Spinal cord (tissue), 10 donors: ENCODE data around the gene ALX3. TPM values are rescaled to one million over a fixed set of nuclear protein-coding genes. Genes with fewer than 3 reads are reported as not detected.

Experiments
- DNase-seq, 6 donors: peaks; one replicate each; pipeline versions ENCODE4 v3.0.0 to v3.0.0-alpha.2; 2013 to 2015; ENCODE audit warnings: low spot score in 6 of 6, low read depth in 4 of 6
- H3K27ac ChIP-seq: one replicate; pipeline ENCODE4 v1.5.1; 2013; ENCODE audit warnings: low read depth, low read length, control low read depth
- H3K27me3 ChIP-seq: one replicate; pipeline ENCODE4 v1.6.1; 2013; ENCODE audit warnings: low read length; ENCODE audit not compliant: control insufficient read depth, insufficient read depth
- H3K36me3 ChIP-seq: one replicate; pipeline ENCODE4 v1.6.1; 2013; ENCODE audit warnings: low read length; ENCODE audit not compliant: control insufficient read depth, insufficient read depth
- H3K4me1 ChIP-seq: one replicate; pipeline ENCODE4 v1.6.1; 2013; ENCODE audit warnings: low read length; ENCODE audit not compliant: control insufficient read depth, insufficient read depth
- H3K4me3 ChIP-seq: one replicate; pipeline ENCODE4 v1.5.1; 2013; ENCODE audit warnings: low read depth, low read length, control low read depth
- H3K9me3 ChIP-seq: one replicate; pipeline ENCODE4 v1.6.1; 2013; ENCODE audit warnings: low read length; ENCODE audit not compliant: control insufficient read depth, insufficient read depth
- WGBS: methylation state at CpG from one replicate; pipeline ENCODE4 v1.1.5; 2013; ENCODE audit warnings: missing lambda C conversion rate; ENCODE audit not compliant: insufficient coverage; 5-methylcytosine and 5-hydroxymethylcytosine counted together
- polyA plus RNA-seq, 2 donors: library from polyadenylated mRNA; unstranded; fragments of 120-200 nt; gene quantifications; one replicate each; pipeline ENCODE4 v1.2.1, GENCODE V29; 2013; ENCODE audit not compliant: insufficient read length in 2 of 2
- total RNA-seq, 2 donors: library from RNA; depleted of rRNA in 1 of 2; stranded (reverse); fragments of 120-200 nt in 1 of 2; fragments of >200 nt in 1 of 2; gene quantifications; one replicate each; pipeline versions ENCODE4 v1.2.3 to v1.2.4, GENCODE V29; 2013 to 2014
- donor health status: healthy.

ALX3 gene
- total and polyA plus RNA-seq, 4 donors: 1.8 TPM; not detected in 3

DNA sequence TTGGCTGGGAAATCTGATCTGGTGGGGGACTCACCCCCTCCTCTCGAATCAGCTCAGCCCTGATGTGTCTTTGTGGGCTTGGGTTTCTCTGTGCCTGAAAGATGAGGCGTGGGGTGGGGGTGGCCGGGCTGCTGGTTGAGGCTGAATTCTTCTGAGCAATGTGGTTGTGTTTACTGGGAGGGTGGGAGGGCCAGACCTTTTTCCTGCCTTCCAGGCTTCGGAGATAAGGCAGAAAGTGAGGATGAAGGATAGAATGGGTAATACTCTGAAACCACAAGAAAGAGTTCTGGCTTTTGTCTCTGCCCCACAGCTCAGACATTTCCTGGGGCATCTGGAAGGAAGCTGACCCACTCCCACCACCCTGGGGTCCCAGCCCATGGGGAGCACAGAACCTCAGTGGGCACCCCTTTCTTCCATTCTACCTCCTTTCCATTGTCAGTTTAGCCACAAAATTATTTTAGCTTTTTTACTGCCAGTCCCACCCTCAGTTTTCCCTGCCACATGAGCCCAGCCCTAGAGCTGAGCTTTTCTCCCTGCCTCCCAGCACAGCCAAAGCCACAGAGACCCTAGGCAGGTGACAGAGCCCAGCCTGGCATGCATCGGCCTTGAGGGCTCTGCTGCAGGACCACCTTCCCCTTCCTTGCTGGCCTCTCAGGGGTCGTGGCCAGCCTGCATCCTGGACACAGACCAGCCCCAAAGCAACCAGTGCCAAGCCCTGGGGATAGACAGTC is 11.2 kb downstream of the ALX3 start:
- Histone ChIP-seq H3K27me3 (no peaks in the 10 kb centered on the region), H3K4me1 (no peaks in the 10 kb centered on the region), H3K9me3 (no peaks in the 10 kb centered on the region), H3K4me3 (no peak overlapping the region), H3K36me3 (peaks cover 68% of the 10 kb centered on the region), H3K27ac (no peak overlapping the region)
- 82% methylated on average over 5 of the region's 6 CpGs for WGBS
- no peak for DNase-seq

- H3K4me1 ChIP-seq: no peaks in the 10 kb centered on the region
- H3K27me3 ChIP-seq: no peaks in the 10 kb centered on the region
- no peak for DNase-seq
- WGBS: no CpG with 5 or more reads among the region's 1 CpG
- no peak overlapping the region for H3K4me3 ChIP-seq
- no peaks in the 10 kb centered on the region for H3K9me3 ChIP-seq
- H3K36me3 ChIP-seq: peaks cover 75% of the 10 kb centered on the region
- H3K27ac ChIP-seq: no peak overlapping the region
Measured at GRCh38 chr1:110058591-110058990, 11.9 kb downstream of the ALX3 start.

DNA sequence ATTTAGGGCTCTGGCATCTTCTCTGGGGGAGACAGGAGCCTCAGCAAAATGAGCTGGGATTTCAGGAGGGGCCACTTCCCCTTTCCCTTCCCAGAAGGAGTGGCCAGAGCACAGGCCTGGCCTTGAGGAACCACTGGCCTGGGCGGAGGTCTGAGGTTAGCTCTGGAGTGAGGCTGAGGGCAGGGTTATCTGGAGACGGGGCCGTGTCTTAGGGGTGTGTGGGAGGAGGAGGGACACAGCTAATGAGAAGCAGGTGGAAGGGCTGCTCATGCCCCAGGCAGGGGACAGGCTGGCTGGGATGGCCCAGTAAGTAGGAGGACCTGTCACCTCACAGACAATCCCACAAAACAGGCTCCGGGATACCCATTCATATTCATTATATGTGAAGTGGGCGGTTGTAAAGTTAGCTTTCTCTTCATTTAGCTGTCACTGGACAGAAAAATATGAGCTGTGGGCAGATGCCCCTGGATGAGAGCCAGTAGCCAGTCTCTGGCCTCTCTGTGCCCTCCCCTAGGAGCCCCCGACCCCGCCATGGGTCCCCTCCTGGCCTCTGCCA is 12.4 kb downstream of the ALX3 start:
- Histone ChIP-seq H3K9me3 (no peaks in the 10 kb centered on the region), H3K27me3 (no peaks in the 10 kb centered on the region), H3K4me1 (no peaks in the 10 kb centered on the region), H3K4me3 (no peak overlapping the region), H3K36me3 (peaks cover 80% of the 10 kb centered on the region), H3K27ac (no peak overlapping the region)
- 78% methylated on average over 5 of the region's 7 CpGs for WGBS
- no peak for DNase-seq

DNA sequence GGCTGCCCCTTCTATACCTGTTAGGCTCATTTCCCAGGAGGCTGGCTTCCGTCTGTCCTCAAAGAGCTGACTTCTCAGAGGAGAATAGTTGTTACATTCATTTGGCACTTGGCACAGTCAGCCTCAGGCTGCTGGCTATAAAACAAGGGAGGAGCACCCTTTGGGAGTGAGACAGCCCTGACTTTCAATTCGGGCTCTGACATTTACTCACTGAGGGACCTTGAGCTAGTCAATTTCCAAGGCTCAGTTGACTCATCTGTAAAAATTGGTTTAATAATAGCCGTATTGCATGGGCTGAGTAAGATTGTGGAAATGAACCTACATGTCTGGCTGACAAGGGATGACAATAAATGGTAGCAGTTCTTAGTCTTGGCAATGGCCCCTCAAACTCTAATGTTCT is 13.7 kb downstream of the ALX3 start:
- WGBS: 65% methylated on average over 2 of the region's 3 CpGs
- Histone ChIP-seq H3K27ac (no peak overlapping the region), H3K36me3 (peaks cover 93% of the 10 kb centered on the region), H3K9me3 (no peaks in the 10 kb centered on the region), H3K4me1 (no peaks in the 10 kb centered on the region), H3K27me3 (no peaks in the 10 kb centered on the region), H3K4me3 (no peak overlapping the region)
- DNase-seq: no peak

DNA sequence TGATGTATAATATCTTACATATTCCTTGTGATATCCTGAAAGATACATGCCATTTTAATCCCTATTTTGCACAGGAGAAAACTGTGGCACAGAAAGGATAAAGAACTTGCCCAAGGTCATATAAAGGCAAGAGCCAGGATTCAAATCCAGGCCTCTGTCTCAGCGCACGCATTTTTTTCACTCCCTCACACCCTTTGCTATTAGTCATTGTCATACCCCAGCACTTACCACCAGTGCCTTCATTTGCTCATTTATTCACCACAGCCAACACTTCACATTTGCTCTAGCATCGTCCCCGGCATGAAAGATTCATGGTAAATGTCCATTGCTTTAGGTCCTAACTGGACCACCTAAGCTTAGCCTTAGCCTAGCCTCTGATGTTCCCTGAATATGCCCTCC is 14.2 kb downstream of the ALX3 start:
- peaks cover 94% of the 10 kb centered on the region for H3K36me3 ChIP-seq
- 80% methylated on average over 4 of the region's 4 CpGs for WGBS
- no peaks in the 10 kb centered on the region for H3K27me3 ChIP-seq
- DNase-seq: no peak
- H3K9me3 ChIP-seq: no peaks in the 10 kb centered on the region
- H3K4me1 ChIP-seq: no peaks in the 10 kb centered on the region
- H3K27ac ChIP-seq: no peak overlapping the region
- no peak overlapping the region for H3K4me3 ChIP-seq

- H3K36me3 ChIP-seq: peaks cover 93% of the 10 kb centered on the region
- 86% methylated on average over 2 of the region's 5 CpGs for WGBS
Measured at GRCh38 chr1:110055493-110056284, 14.8 kb downstream of the ALX3 start.

DNA sequence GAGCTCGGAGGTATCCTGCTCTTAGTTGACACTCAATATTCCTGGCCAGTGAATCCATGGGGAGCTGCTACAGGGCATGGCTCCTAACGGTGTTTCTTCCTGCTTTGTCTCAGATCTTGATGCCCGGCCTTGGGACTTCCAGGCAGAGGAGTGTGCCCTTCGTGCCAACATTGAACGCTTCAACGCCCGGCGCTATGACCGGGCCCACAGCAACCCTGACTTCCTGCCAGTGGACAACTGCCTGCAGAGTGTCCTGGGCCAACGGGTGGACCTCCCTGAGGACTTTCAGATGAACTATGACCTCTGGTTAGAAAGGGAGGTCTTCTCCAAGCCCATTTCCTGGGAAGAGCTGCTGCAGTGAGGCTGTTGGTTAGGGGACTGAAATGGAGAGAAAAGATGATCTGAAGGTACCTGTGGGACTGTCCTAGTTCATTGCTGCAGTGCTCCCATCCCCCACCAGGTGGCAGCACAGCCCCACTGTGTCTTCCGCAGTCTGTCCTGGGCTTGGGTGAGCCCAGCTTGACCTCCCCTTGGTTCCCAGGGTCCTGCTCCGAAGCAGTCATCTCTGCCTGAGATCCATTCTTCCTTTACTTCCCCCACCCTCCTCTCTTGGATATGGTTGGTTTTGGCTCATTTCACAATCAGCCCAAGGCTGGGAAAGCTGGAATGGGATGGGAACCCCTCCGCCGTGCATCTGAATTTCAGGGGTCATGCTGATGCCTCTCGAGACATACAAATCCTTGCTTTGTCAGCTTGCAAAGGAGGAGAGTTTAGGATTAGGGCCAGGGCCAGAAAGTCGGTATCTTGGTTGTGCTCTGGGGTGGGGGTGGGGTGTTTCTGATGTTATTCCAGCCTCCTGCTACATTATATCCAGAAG is 16.7 kb downstream of the ALX3 start:
- Histone ChIP-seq H3K27ac (no peak overlapping the region), H3K4me3 (no peak overlapping the region), H3K9me3 (no peaks in the 10 kb centered on the region), H3K4me1 (no peaks in the 10 kb centered on the region), H3K36me3 (peaks cover 97% of the 10 kb centered on the region), H3K27me3 (no peaks in the 10 kb centered on the region)
- peak in 2 of 6 donors; percentile 69 to 83 for DNase-seq
- WGBS: 70% methylated on average over 14 of the region's 16 CpGs

More at GRCh38 chr1:110055493-110056284, 14.8 kb downstream of the ALX3 start:
- no peaks in the 10 kb centered on the region for H3K9me3 ChIP-seq
- no peak overlapping the region for H3K27ac ChIP-seq
- no peak overlapping the region for H3K4me3 ChIP-seq
- no peaks in the 10 kb centered on the region for H3K27me3 ChIP-seq
- no peak for DNase-seq
- H3K4me1 ChIP-seq: no peaks in the 10 kb centered on the region

- no CpG with 5 or more reads among the region's 2 CpGs for WGBS
- DNase-seq: no peak
- Histone ChIP-seq H3K36me3 (peaks cover 95% of the 10 kb centered on the region), H3K27me3 (no peaks in the 10 kb centered on the region), H3K4me1 (no peaks in the 10 kb centered on the region), H3K4me3 (no peak overlapping the region), H3K9me3 (no peaks in the 10 kb centered on the region), H3K27ac (no peak overlapping the region)
Measured at GRCh38 chr1:110051262-110051648, 19.2 kb downstream of the ALX3 start.

GRCh38 chr1:110050602-110051261 is 19.7 kb downstream of the ALX3 start:
- Histone ChIP-seq H3K27ac (no peak overlapping the region), H3K27me3 (no peaks in the 10 kb centered on the region), H3K4me1 (no peaks in the 10 kb centered on the region), H3K36me3 (peaks cover 96% of the 10 kb centered on the region), H3K4me3 (no peak overlapping the region), H3K9me3 (no peaks in the 10 kb centered on the region)
- WGBS: 83% methylated on average over 3 of the region's 4 CpGs
- no peak for DNase-seq
